H4 (cell line): ENCODE data around the gene CERS5. TPM values are rescaled to one million over a fixed set of nuclear protein-coding genes. Genes with fewer than 3 reads are reported as not detected.

Experiments
- DNase-seq: peaks from one replicate; pipeline ENCODE4 v3.0.0-alpha.2; 2015; ENCODE audit warnings: low spot score
- total RNA-seq: library from RNA; depleted of rRNA; stranded (reverse); fragments of >200 nt; shearing (Covaris generic); gene quantifications from 2 replicates; pipeline ENCODE4 v1.2.3, GENCODE V29; 2014

The CERS5 gene
- total RNA-seq, 1 experiment from 2014 or later: 15.8 TPM

DNA sequence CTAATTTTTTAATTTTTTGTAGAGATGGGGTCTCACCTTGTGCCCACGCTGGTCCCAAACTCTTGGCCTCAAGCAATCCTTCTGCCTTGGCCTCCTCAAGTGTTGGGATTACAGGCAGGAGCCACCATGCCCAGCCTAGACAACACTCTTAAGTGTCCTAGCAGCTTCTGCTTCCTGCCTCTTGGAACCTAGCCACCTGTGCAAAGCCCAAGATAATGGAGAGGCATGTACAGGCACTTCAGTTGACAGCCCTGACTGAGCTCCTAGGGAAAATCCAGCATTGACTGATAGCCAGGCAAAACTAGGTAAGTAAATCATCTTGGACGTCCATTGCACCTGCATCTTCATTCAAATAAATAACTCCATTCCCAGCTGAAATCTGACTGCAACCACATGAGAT is 39.6 kb downstream of the CERS5 start:
- DNase-seq: no peak

GRCh38 chr12:50123203-50123602 is 44.0 kb downstream of the CERS5 start:
- DNase-seq: no peak

GRCh38 chr12:50121641-50122040 is 45.5 kb downstream of the CERS5 start:
- no peak for DNase-seq

DNA sequence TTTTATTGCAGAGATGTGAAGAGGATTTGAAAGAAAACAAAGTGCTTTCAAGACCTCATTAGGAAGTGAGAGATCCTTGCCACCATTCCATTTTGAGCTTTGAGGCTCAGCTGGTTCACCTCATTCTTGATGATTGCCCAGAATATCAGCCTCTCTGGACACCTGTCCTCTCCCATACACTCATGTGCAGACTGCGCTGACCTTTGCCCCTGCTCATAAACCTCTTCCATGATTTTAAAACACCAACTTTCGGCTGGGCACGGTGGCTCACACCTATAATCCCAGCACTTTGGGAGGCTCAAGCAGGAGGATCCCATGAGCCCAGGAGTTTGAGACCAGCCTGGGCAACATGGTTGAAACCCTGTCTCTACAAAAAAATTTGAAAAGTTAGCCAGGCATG is 46.2 kb downstream of the CERS5 start:
- DNase-seq: no peak

DNA sequence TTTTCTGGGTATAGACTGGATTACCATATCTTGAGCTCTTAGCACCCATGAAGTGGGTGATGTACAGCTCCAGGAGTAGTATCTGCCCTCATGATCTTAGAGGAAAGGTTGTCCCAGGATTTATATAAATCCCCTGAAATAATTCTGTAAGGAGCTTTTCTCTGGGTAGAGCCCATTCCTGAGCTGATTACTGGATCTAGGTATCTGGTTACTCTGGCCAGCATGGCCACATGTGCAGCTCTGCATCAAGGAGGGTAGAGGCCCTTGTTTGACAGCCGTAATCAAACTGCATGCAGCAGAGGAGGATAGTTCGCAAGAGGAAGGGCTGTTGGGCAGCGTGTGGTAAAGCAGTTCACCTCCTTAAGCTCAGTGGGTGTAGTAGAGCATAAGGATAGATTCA is 46.6 kb downstream of the CERS5 start:
- no peak for DNase-seq

- DNase-seq: no peak
These were observed 47.8 kb downstream of the CERS5 start for GRCh38 chr12:50119387-50119786.

GRCh38 chr12:50117057-50117622 is 50.0 kb downstream of the CERS5 start:
- no peak for DNase-seq

GRCh38 chr12:50112456-50113218 is 54.5 kb downstream of the CERS5 start:
- DNase-seq: no peak

DNA sequence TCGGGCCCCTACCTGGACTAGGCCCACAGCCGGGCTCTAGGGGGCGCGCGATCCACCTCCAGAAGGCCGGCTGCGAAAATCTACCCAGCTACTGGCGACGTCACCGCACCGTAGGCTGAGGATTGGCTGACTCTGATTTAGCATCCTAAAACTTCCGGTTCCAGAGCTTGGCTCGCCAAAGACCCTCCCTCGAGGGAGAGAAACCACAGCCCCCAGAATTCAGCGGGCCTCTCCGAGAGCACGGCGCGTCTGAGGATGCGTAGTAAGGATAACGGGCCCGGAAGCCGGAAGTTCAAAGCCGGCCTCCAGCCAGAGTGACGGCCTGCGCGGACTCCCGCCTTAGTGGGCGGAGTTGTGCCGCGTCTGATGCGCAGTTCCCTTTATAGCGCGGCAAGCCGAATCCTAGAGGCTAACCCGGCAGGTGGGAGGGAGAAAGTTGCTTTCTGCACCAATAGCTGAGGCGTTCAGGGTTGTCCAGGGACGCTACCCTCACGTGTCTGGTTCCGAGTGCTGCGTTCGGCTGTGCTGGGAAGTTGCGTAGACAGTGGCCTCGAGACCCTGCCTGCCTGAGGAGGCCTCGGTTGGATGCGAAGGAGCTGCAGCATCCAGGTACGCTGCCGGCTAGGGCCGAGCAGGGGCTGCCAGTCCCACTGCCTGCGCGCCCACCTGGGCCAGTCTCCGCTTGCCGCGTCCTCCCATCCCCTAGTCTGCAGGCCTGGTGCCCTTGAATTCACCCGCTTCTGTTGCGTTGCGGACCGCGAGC is 55.3 kb downstream of the CERS5 start, which contains the start of gene COX14:
Gene COX14, plus strand, starts transcription at position 544 of the 763 bp plus-strand sequence. CDS start 7,808 bp downstream, outside the sequence.
- DNase-seq: peak; percentile 98

- no peak for DNase-seq
These were observed 55.8 kb downstream of the CERS5 start for GRCh38 chr12:50111395-50111692.

DNA sequence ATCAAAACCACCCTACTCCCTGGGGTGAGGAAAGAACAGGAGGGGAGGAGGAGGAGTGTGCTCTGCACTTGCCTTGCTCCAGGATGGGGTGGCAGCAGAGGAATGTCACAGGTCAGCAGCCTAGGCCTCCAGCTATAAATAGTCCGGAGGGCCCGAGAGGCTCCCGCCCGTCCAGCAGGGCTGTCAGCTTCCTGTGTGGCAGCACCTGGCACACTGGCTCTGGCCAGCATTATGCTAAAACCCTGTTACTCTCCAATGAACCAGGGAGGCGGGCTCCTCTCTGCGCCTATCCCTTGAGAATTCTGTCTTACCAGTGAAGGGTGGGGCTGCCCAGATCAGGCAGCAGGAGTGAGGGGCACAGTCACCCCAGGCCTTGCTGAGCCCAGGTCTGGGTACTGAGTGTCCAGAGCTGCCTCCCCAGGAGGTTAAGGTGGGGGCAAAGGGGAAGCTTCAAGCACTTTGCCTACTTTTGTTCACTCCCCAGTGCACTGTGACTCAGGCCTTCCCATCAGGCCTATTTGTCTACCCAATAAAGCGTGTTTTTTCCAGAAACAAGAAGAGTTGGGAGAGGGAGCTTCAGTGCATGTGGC is 56.3 kb downstream of the CERS5 start:
- DNase-seq: no peak

DNA sequence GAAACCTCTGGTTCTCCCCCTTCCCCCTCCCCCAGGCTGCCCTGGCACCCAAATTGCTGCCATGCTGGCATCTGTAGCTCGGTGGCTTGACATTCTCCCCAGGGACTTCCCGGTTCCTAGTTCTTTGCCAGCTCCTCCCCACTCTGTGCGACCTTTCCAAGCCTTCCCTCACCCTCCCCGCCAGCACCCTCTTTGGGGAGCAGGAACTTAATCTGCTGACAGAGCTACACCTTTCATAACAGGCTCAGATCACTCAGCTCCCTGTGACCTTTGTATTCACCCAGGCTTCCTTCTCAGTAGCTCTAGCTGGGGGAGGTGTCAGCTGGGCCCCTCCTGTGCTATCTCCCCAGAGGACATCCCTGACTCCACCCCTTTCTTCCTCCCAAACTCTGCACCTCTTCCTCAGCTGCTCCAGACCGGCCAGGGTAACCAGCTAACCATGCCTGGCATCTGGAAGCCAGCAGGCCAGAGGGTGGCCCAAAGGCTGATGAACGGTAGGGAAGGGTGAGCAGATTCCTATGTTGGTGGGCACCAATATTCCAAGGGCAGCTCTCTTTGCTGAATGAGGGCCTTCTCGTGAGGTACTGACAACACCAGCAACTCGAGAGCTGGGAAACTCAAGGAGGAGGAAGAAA is 56.9 kb downstream of the CERS5 start:
- DNase-seq: no peak

GRCh38 chr12:50109319-50109718 is 57.9 kb downstream of the CERS5 start:
- no peak for DNase-seq

DNA sequence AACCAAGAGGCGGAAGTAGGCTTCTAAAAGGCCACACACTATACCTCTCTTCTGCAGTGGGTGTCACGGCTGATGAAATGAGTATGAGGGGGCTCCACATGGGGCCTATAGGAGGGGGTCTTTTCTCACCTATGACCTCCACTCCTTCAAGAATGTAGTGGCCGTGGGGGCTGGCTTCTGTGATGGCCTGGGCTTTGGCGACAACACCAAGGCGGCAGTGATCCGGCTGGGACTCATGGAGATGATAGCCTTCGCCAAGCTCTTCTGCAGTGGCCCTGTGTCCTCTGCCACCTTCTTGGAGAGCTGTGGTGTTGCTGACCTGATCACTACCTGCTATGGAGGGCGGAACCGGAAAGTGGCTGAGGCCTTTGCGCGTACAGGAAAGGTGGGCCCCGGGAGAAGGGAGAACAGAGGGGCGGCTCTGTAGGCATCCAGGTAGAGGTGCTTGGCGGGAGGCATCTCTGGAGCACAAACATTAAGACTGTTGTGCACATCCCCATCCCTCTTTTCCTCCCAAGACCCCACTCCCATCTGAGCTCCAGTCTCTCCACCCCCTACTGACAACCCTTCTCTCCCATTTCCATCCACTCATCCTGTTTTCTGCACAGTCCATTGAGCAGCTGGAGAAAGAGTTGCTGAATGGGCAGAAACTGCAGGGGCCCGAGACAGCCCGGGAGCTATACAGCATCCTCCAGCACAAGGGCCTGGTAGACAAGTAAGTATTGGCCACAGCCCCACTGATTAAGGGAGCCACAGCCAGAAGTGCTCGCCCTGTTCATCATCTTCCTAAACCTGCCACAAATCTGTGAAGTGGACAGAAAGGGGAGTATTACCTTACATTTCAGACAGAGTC is 59.5 kb downstream of the CERS5 start:
- DNase-seq: no peak

- DNase-seq: no peak
These were observed 60.3 kb downstream of the CERS5 start for GRCh38 chr12:50106907-50107306.

DNA sequence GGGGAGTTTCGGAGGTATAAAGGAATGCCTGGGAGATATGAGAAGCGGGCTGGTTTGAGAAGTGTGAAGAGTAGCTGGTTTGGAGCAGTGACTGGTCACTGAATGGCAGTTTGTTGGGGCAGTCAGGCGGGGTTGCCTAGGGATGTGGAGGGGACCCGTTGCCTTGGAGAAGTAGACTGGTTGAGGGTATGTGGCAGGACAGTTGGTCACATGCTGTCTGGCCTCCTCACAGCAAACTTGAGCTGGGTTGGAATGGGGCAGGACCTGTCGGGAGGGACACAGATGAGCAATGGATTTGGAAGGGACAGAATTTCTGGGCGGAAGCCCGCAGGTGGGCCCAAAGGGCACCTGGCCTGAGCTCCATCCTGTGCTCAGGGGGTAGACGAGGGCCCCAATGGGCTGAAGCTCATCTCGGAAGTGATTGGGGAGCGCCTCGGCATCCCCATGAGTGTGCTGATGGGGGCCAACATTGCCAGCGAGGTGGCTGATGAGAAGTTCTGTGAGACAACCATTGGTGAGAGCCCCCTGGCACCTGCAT is 61.2 kb downstream of the CERS5 start:
- DNase-seq: no peak

- no peak for DNase-seq
These were observed 62.5 kb downstream of the CERS5 start for GRCh38 chr12:50104417-50105366.

DNA sequence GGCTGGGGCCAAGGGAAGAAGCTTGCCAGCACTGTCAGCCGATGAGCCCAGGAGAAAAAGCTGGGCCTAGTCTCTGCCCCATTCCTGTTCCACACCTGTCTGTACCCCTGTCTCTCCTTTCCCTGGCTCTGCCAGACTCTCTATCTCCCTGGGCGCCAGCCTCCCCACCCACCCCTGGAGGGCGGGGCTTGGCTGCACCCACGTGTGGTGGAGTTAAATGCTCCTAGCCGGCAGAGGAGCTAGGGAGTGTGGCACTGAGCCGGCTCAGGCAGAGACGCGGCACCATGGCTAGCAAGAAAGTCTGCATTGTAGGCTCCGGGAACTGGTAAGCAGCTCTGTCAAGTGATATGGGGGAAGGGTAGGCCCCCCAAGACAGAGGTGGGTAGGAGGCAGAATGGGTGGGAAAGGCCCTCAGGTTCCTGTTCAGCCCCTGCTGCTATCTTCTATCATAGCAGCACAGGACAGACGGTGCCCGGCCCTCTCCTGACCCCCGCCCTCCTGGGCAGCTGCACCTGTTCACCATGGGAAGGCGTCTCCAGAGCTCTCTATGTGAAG is 63.3 kb downstream of the CERS5 start, which contains the start of gene GPD1:
Gene GPD1, plus strand, starts transcription at position 242 of the 555 bp plus-strand sequence. Its CDS starts 43 bp downstream, at position 285.
- DNase-seq: peak; percentile 33

DNA sequence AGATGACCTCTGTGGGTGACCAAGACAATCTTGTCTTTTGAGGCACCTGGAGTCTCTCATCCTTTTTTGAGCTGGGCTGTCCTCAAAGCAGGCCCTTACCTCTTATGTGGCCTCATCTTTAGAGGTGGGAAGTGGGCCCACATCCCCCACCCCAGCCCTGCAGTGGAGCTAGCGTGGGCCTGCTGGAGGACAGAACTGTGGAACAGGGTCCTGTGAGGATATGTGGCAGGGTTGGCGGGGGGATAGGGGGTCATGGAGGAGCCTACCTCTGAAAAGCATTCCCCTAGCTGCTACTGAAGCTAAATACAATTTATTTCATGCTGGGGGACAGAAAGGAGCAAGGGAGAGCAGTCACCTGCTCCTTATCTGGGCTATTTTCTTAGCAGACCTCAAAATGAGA is 63.8 kb downstream of the CERS5 start:
- DNase-seq: no peak
